ENCODE results near the gene PFKM. TPM values are rescaled to one million over a fixed set of nuclear protein-coding genes. Genes with fewer than 3 reads are reported as not detected.
A peak's percentile ranks its signal among the peaks of the same experiment; 100 is the strongest.

Gene PFKM
- total and polyA plus RNA-seq, 2 experiments from 2014 or later: 28.8 to 41.1 TPM

DNA sequence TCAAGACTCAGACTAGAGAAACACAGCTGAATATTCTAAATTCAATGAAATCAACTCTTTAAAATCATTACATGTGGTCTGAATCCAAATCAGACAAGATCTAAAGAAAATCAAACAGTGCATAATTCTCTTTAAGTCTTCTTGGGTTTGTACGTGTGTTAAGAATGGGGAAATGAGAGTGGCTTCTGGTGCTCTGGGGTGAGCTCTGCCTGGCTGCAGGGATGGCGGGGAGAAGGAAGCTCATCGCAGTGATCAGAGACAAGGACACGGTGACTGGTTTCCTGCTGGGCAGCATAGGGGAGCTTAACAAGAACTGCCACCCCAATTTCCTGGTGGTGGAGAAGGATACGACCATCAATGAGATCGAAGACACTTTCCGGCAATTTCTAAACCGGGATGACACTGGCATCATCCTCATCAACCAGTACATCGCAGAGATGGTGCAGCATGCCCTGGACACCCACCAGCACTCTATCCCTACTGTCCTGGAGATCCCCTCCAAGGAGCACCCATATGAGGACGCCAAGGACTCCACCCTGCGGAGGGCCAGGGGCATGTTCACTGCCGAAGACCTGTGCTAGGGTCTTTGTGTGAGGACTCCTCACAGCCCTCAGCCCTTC lies 34.2 kb upstream of the PFKM start:
- no peak overlapping the region for H3K4me2 ChIP-seq (ENCODE audit: unreplicated experiment)
- 94 to 95% methylated on average over 12 of the region's 12 CpGs for WGBS, 2 experiments (ENCODE audit: low coverage in 1 of 2, low lambda C conversion rate in 2 of 2, missing lambda C conversion rate in 2 of 2)
- H3K27me3 ChIP-seq (replicated peaks; ENCODE audit: insufficient read depth): no peaks in the 10 kb centered on the region
- H3K27ac ChIP-seq: no peak overlapping the region
- H3K4me3 ChIP-seq: no peak overlapping the region
- no peaks in the 10 kb centered on the region for H4K20me1 ChIP-seq (ENCODE audit: insufficient read depth)
- H3K9me2 ChIP-seq (ENCODE audit: insufficient read depth): no peaks in the 10 kb centered on the region
- no peak overlapping the region for H2AFZ ChIP-seq
- peaks cover 5% of the 10 kb centered on the region; the same call in 1 of the 2 replicates for H3F3A ChIP-seq (ENCODE audit: insufficient read depth)
- H3K9me3 ChIP-seq (ENCODE audit: low read depth): no peaks in the 10 kb centered on the region
- no peaks in the 10 kb centered on the region; the same call in 1 of the 2 replicates for H3K79me2 ChIP-seq (ENCODE audit: insufficient read depth)
- H3K4me1 ChIP-seq (ENCODE audit: insufficient read depth): no peaks in the 10 kb centered on the region
- no peak for TF ChIP-seq EZH2 (IDR thresholded peaks at IDR 0.05; ENCODE audit: insufficient read depth, poor library complexity, severe bottlenecking)
- TF ChIP-seq EZH2phosphoT487 (IDR thresholded peaks at IDR 0.05; ENCODE audit: insufficient read depth, low read depth): no peak
- no peak for DNase-seq
- H3K9ac ChIP-seq: no peak overlapping the region
- in situ Hi-C loops (cut with MboI): no loop called here
- H3K36me3 ChIP-seq (ENCODE audit: low read depth): peaks cover 30% of the 10 kb centered on the region

DNA sequence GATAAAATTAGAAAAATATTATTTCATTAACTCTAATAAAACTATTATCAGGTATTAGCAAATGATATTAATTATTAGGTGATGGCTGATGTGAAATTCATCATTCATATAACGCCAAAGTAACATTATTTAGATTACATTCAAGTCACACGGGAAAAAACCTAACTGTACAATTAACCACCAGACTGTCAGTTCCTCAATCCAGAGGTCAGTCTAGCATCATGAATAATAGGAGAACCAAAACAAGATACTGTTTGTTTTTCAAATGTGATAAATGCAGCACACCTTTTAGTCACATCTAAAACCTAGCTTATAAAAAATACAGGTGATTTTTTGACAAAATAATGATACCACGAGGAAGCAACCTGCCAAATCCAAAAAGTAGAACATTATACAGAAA lies 32.8 kb upstream of the PFKM start:
- no peaks in the 10 kb centered on the region for H3K27me3 ChIP-seq (replicated peaks; ENCODE audit: insufficient read depth)
- no peaks in the 10 kb centered on the region for H3K9me2 ChIP-seq (ENCODE audit: insufficient read depth)
- H4K20me1 ChIP-seq (ENCODE audit: insufficient read depth): no peaks in the 10 kb centered on the region
- H2AFZ ChIP-seq: no peak overlapping the region
- no peaks in the 10 kb centered on the region; the same call in 1 of the 2 replicates for H3K79me2 ChIP-seq (ENCODE audit: insufficient read depth)
- H3K4me1 ChIP-seq (ENCODE audit: insufficient read depth): no peaks in the 10 kb centered on the region
- H3K9ac ChIP-seq: no peak overlapping the region
- TF ChIP-seq EZH2phosphoT487 (IDR thresholded peaks at IDR 0.05; ENCODE audit: insufficient read depth, low read depth) (no peak), EZH2 (IDR thresholded peaks at IDR 0.05; ENCODE audit: insufficient read depth, poor library complexity, severe bottlenecking) (no peak)
- 95 to 99% methylated on average over 3 of the region's 3 CpGs for WGBS, 2 experiments (ENCODE audit: low coverage in 1 of 2, low lambda C conversion rate in 2 of 2, missing lambda C conversion rate in 2 of 2)
- no peaks in the 10 kb centered on the region for H3K9me3 ChIP-seq (ENCODE audit: low read depth)
- no peak overlapping the region for H3K4me2 ChIP-seq (ENCODE audit: unreplicated experiment)
- H3K27ac ChIP-seq: no peak overlapping the region
- no peaks in the 10 kb centered on the region for H3F3A ChIP-seq (ENCODE audit: insufficient read depth)
- H3K4me3 ChIP-seq: no peak overlapping the region
- peaks cover 30% of the 10 kb centered on the region for H3K36me3 ChIP-seq (ENCODE audit: low read depth)
- in situ Hi-C loops (cut with MboI): no loop called here
- DNase-seq: no peak

DNA sequence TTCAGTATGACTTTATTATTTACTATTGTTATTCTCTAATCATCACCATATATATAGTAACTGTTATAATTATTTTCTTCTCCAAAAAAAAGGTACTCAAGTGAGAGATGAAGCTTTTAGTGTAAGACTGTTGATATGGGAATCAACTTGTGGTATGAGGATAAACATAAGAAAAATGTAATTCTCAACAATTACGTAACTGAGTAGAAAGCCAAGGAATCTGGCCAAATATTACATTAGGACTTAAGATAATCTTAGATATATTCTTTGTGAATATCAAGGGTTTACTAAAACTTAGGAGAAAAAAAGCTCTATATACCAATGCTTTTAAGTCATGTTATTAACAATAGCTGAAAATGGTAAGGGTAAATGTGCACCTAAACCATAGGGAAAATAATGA lies 26.6 kb upstream of the PFKM start:
- Histone ChIP-seq H3K27me3 (replicated peaks; ENCODE audit: insufficient read depth) (no peaks in the 10 kb centered on the region), H2AFZ (no peak overlapping the region), H3K9me3 (ENCODE audit: low read depth) (no peaks in the 10 kb centered on the region), H3F3A (ENCODE audit: insufficient read depth) (no peaks in the 10 kb centered on the region), H3K79me2 (ENCODE audit: insufficient read depth) (peaks cover 6% of the 10 kb centered on the region), H3K4me3 (no peak overlapping the region), H3K27ac (no peak overlapping the region), H3K4me2 (ENCODE audit: unreplicated experiment) (no peak overlapping the region), H3K36me3 (ENCODE audit: low read depth) (peaks cover 21% of the 10 kb centered on the region), H3K9me2 (ENCODE audit: insufficient read depth) (no peaks in the 10 kb centered on the region), H3K9ac (no peak overlapping the region), H4K20me1 (ENCODE audit: insufficient read depth) (no peaks in the 10 kb centered on the region), H3K4me1 (ENCODE audit: insufficient read depth) (0 out of 2 replicates have a peak, but pooled peaks cover 5% of the 10 kb centered on the region)
- DNase-seq: no peak
- no peak for TF ChIP-seq EZH2 (IDR thresholded peaks at IDR 0.05; ENCODE audit: insufficient read depth, poor library complexity, severe bottlenecking)
- no peak for TF ChIP-seq EZH2phosphoT487 (IDR thresholded peaks at IDR 0.05; ENCODE audit: insufficient read depth, low read depth)
- in situ Hi-C loops (cut with MboI): no loop called here
- WGBS, 2 experiments (ENCODE audit: low coverage in 1 of 2, low lambda C conversion rate in 2 of 2, missing lambda C conversion rate in 2 of 2): 94 to 100% methylated on average over 1 of the region's 1 CpG

DNA sequence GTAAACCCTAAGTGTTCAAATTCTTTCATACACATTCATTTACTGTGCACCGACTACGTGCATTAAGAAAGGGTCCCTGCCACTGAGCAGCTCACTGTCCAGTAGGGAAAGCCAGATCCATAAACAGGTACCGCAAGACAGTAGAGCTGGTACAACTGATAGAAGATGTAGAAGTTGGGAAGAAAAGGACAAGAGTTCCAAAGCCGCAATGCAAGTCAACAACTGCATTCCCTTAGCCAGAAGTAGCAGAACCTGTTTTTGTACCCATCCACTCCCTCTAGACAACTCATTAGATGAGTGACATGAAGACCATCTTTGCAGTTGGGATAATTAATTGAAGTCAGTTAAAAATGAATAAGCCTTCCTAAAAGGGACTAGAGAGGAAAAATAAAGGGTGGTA lies 14.6 kb upstream of the PFKM start:
- in situ Hi-C loops (cut with MboI): no loop called here
- Histone ChIP-seq H3K27ac (no peak overlapping the region), H4K20me1 (ENCODE audit: insufficient read depth) (no peaks in the 10 kb centered on the region), H3K4me1 (ENCODE audit: insufficient read depth) (peaks cover 8% of the 10 kb centered on the region; the same call in 1 of the 2 replicates), H3K4me2 (ENCODE audit: unreplicated experiment) (peak overlapping the region; percentile 96), H3K9ac (peak overlapping the region; percentile 94), H3K79me2 (ENCODE audit: insufficient read depth) (peaks cover 66% of the 10 kb centered on the region), H3K4me3 (peak overlapping the region; percentile 86), H3K9me3 (ENCODE audit: low read depth) (no peaks in the 10 kb centered on the region), H3K27me3 (replicated peaks; ENCODE audit: insufficient read depth) (no peaks in the 10 kb centered on the region), H2AFZ (peak overlapping the region; percentile 99; the same call in 1 of the 2 replicates), H3K9me2 (ENCODE audit: insufficient read depth) (no peaks in the 10 kb centered on the region), H3K36me3 (ENCODE audit: low read depth) (no peaks in the 10 kb centered on the region), H3F3A (ENCODE audit: insufficient read depth) (peaks cover 7% of the 10 kb centered on the region)
- 52 to 61% methylated on average over 4 of the region's 4 CpGs for WGBS, 2 experiments (ENCODE audit: low coverage in 1 of 2, low lambda C conversion rate in 2 of 2, missing lambda C conversion rate in 2 of 2)
- TF ChIP-seq EZH2 (IDR thresholded peaks at IDR 0.05; ENCODE audit: insufficient read depth, poor library complexity, severe bottlenecking): no peak
- no peak for TF ChIP-seq EZH2phosphoT487 (IDR thresholded peaks at IDR 0.05; ENCODE audit: insufficient read depth, low read depth)
- DNase-seq: no peak
